Spinal cord (tissue), 4 donors: ENCODE measurements around the gene PTGR2. TPM values are rescaled to one million over a fixed set of nuclear protein-coding genes. Genes with fewer than 3 reads are reported as not detected.

Source experiments
- polyA plus RNA-seq, 2 donors: library from polyadenylated mRNA; unstranded; fragments of 120-200 nt; gene quantifications; one replicate each; pipeline ENCODE4 v1.2.1, GENCODE V29; 2013; ENCODE audit not compliant: insufficient read length in 2 of 2
- small RNA-seq: library from RNA; depleted of rRNA; stranded (forward); fragments of <200 nt; gene quantifications from one replicate; pipeline ENCODE3, GENCODE V24; 2014; ENCODE audit warnings: low replicate concordance
- total RNA-seq, 2 donors: library from RNA; depleted of rRNA in 1 of 2; stranded (reverse); fragments of 120-200 nt in 1 of 2; fragments of >200 nt in 1 of 2; gene quantifications; one replicate each; pipeline versions ENCODE4 v1.2.3 to v1.2.4, GENCODE V29; 2013 to 2014

PTGR2 gene
- total and polyA plus RNA-seq, 4 donors = 10.8 to 16.5 (median 14.2) TPM

Small RNA genes within 50 kb of the gene (small RNA-seq; reads per million reads assigned to genes)
- not detected for gene AC005520.4
- not detected for gene RF00019

Other genes with a start within 250 kb of the PTGR2 start
- under 1 TPM in 1 of 2 donors, not detected in 1; 0.11 TPM for gene ACOT6, start 239.3 kb upstream of the PTGR2 start, total RNA-seq
- 1 to 10 TPM in 1 of 2 donors, under 1 TPM in 1; 0.24 to 1.3 TPM for gene ACOT6, start 239.3 kb upstream of the PTGR2 start, polyA plus RNA-seq
- gene DNAL1, start 206.8 kb upstream of the PTGR2 start, total RNA-seq = 10 to 100 TPM; 23.9 to 26.0 TPM
- 10 to 100 TPM; 15.4 to 16.5 TPM for gene DNAL1, start 206.8 kb upstream of the PTGR2 start, polyA plus RNA-seq
- 100 to 1,000 TPM in 1 of 2 donors, 10 to 100 TPM in 1; 39.5 to 105 TPM for gene PNMA1, start 137.4 kb upstream of the PTGR2 start, total RNA-seq
- 100 to 1,000 TPM; 273 to 282 TPM for gene PNMA1, start 137.4 kb upstream of the PTGR2 start, polyA plus RNA-seq
- gene ZNF410, start 35.0 kb downstream of the PTGR2 start, total RNA-seq = 10 to 100 TPM; 60.5 to 70.7 TPM
- gene ZNF410, start 35.0 kb downstream of the PTGR2 start, polyA plus RNA-seq = 10 to 100 TPM; 44.2 to 48.5 TPM
- gene FAM161B, start 98.3 kb downstream of the PTGR2 start, total RNA-seq = 10 to 100 TPM; 13.8 to 15.8 TPM
- 10 to 100 TPM; 22.8 to 26.1 TPM for gene FAM161B, start 98.3 kb downstream of the PTGR2 start, polyA plus RNA-seq
- gene COQ6, start 98.5 kb downstream of the PTGR2 start, total RNA-seq = 10 to 100 TPM; 27.7 to 30.6 TPM
- gene COQ6, start 98.5 kb downstream of the PTGR2 start, polyA plus RNA-seq = 10 to 100 TPM; 22.9 to 34.7 TPM
- 10 to 100 TPM; 11.0 to 13.9 TPM for gene ENTPD5, start 167.5 kb downstream of the PTGR2 start, total RNA-seq
- gene ENTPD5, start 167.5 kb downstream of the PTGR2 start, polyA plus RNA-seq = 10 to 100 TPM; 12.6 to 15.0 TPM
- gene BBOF1, start 167.5 kb downstream of the PTGR2 start, total RNA-seq = 10 to 100 TPM; 14.7 to 23.1 TPM
- gene BBOF1, start 167.5 kb downstream of the PTGR2 start, polyA plus RNA-seq = 10 to 100 TPM; 15.1 to 17.1 TPM
- gene ALDH6A1, start 232.6 kb downstream of the PTGR2 start, total RNA-seq = 10 to 100 TPM; 60.9 to 92.5 TPM
- 10 to 100 TPM; 36.8 to 63.0 TPM for gene ALDH6A1, start 232.6 kb downstream of the PTGR2 start, polyA plus RNA-seq
- gene LIN52, start 233.1 kb downstream of the PTGR2 start, total RNA-seq = 10 to 100 TPM; 16.1 to 20.8 TPM
- gene LIN52, start 233.1 kb downstream of the PTGR2 start, polyA plus RNA-seq = 10 to 100 TPM; 19.1 to 20.2 TPM